Esophagus squamous epithelium (tissue), 5 donors: ENCODE results near the gene KCNJ9. TPM values are rescaled to one million over a fixed set of nuclear protein-coding genes. Genes with fewer than 3 reads are reported as not detected.

Experiments used
- DNase-seq: peaks from one replicate; lab custom pipeline; 2025; lab: John Stamatoyannopoulos, UW
- H3K27ac ChIP-seq, 4 donors: fragments of 200-600 bp; sonication (generic); one replicate each; pipeline ENCODE4 v1.5.1; 2016 to 2019; ENCODE audit warnings: mild to moderate bottlenecking in 1 of 4
- H3K27me3 ChIP-seq, 4 donors: fragments of 200-600 bp; sonication (generic); 1 replicate in 3 of 4; 2 replicates in 1 of 4; pipeline versions ENCODE4 v1.5.1 to v1.6.0; 2017 to 2021; ENCODE audit warnings: antibody characterized with exemption in 1 of 4
- H3K36me3 ChIP-seq, 3 donors: fragments of 200-600 bp; sonication (generic); one replicate each; pipeline ENCODE4 v1.5.1; 2016 to 2019
- H3K4me1 ChIP-seq, 3 donors: fragments of 200-600 bp; sonication (generic); one replicate each; pipeline ENCODE4 v1.5.1; 2017 to 2019
- H3K4me3 ChIP-seq, 4 donors: fragments of 200-600 bp; sonication (generic); 1 replicate in 3 of 4; 2 replicates in 1 of 4; pipeline ENCODE4 v1.5.1; 2016 to 2019; ENCODE audit warnings: mild to moderate bottlenecking in 2 of 4, moderate library complexity in 1 of 4
- H3K9me3 ChIP-seq, 3 donors: fragments of 200-600 bp; sonication (generic); one replicate each; pipeline ENCODE4 v1.5.1; 2016 to 2019
- POLR2A ChIP-seq, 4 donors: fragments of 450-650 bp; IDR thresholded peaks; one replicate each; pipeline ENCODE4 v1.6.1; 2017; ENCODE audit warnings: antibody characterized with exemption in 4 of 4, mild to moderate bottlenecking in 4 of 4, moderate library complexity in 3 of 4
- WGBS, 2 donors: methylation state at CpG; one replicate each; pipeline ENCODE4 v1.1.5; 2018; 5-methylcytosine and 5-hydroxymethylcytosine counted together
- intact Hi-C: fragments of 100-400 bp; cut with DNase I; formaldehyde crosslinking; loops from one replicate; pipeline ENCODE4 v1.15.0; 2022
- total RNA-seq, 4 donors: library from RNA; depleted of rRNA; stranded (reverse); fragments of >200 nt; gene quantifications; one replicate each; pipeline ENCODE4 v1.1.0, GENCODE V29; 2016
- TF ChIP-seq, protein P1 (sequence below), 6 experiments: fragments of 450-650 bp in 4 of 6; fragments of 200-600 bp in 2 of 6; sonication (generic) in 2 of 6; IDR thresholded peaks; one replicate each; pipeline ENCODE4 v1.5.1; 2016 to 2019; ENCODE audit warnings: antibody characterized with exemption in 6 of 6, mild to moderate bottlenecking in 4 of 6, moderate library complexity in 4 of 6
- donor health status: DM: yes; HTN: yes; CAD: no.

KCNJ9 gene
- total RNA-seq, 4 donors from 2014 or later = not detected

DNA sequence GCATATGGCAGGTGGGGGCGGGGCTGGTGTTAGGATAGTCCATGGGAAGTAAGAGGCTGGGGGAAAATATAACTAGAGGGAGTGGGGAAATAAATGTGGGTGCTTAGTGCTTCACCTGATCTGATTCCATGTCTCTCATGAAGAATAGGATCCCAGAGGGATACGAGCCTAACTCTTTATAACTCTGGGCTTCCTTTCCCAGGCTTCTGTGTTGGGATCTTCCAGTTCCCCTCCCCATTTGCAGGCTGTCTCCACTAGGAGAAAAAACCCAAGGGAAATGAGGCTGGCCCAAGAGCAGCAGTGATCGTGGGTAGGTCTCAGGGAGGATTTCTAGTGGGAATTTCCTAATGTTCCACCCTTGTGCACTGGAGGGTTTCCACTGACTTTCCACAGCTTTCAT is 1.6 kb downstream of the KCNJ9 start:
- WGBS, 2 donors = 66 to 73% methylated on average over 2 to 3 of the region's 3 CpGs
- peaks cover 0 to 11% (median 9%) of the 10 kb centered on the region in 3 donors for H3K4me1 ChIP-seq
- peaks cover 4 to 65% (median 7%) of the 10 kb centered on the region in 4 donors for H3K27me3 ChIP-seq
- peaks cover 0 to 7% (median 0%) of the 10 kb centered on the region in 3 donors for H3K36me3 ChIP-seq
- intact Hi-C loops = loop anchor here (5.0 to 10.0 kb wide), 2 partner anchors 36 to 148 kb away; no protein-coding TSS in a partner anchor
- no peak overlapping the region for H3K4me3 ChIP-seq
- no peak overlapping the region for H3K27ac ChIP-seq
- no peaks in the 10 kb centered on the region for H3K9me3 ChIP-seq
- DNase-seq = no peak
- no peak for TF ChIP-seq POLR2A (IDR thresholded peaks at IDR 0.05)
- TF ChIP-seq, protein P1, sequence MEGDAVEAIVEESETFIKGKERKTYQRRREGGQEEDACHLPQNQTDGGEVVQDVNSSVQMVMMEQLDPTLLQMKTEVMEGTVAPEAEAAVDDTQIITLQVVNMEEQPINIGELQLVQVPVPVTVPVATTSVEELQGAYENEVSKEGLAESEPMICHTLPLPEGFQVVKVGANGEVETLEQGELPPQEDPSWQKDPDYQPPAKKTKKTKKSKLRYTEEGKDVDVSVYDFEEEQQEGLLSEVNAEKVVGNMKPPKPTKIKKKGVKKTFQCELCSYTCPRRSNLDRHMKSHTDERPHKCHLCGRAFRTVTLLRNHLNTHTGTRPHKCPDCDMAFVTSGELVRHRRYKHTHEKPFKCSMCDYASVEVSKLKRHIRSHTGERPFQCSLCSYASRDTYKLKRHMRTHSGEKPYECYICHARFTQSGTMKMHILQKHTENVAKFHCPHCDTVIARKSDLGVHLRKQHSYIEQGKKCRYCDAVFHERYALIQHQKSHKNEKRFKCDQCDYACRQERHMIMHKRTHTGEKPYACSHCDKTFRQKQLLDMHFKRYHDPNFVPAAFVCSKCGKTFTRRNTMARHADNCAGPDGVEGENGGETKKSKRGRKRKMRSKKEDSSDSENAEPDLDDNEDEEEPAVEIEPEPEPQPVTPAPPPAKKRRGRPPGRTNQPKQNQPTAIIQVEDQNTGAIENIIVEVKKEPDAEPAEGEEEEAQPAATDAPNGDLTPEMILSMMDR (IDR thresholded peaks at IDR 0.05) = no peak

DNA sequence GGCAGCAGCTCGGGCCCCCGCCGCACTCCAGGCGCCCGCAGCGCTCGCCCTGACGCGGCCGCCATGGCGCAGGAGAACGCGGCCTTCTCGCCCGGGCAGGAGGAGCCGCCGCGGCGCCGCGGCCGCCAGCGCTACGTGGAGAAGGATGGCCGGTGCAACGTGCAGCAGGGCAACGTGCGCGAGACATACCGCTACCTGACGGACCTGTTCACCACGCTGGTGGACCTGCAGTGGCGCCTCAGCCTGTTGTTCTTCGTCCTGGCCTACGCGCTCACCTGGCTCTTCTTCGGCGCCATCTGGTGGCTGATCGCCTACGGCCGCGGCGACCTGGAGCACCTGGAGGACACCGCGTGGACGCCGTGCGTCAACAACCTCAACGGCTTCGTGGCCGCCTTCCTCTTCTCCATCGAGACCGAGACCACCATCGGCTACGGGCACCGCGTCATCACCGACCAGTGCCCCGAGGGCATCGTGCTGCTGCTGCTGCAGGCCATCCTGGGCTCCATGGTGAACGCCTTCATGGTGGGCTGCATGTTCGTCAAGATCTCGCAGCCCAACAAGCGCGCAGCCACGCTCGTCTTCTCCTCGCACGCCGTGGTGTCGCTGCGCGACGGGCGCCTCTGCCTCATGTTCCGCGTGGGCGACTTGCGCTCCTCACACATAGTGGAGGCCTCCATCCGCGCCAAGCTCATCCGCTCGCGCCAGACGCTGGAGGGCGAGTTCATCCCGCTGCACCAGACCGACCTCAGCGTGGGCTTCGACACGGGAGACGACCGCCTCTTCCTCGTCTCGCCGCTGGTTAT is 2.8 kb downstream of the KCNJ9 start:
- Histone ChIP-seq H3K27me3 (peaks cover 4 to 53% (median 7%) of the 10 kb centered on the region in 4 donors), H3K27ac (no peak overlapping the region), H3K36me3 (peaks cover 0 to 19% (median 0%) of the 10 kb centered on the region in 3 donors), H3K4me3 (peak overlapping the region; percentile 8 to 65 (median 30)), H3K9me3 (no peaks in the 10 kb centered on the region), H3K4me1 (peaks cover 0 to 11% (median 9%) of the 10 kb centered on the region in 3 donors)
- intact Hi-C loops = loop anchor here (5.0 to 10.0 kb wide), 2 partner anchors 37 to 149 kb away; no protein-coding TSS in a partner anchor
- WGBS, 2 donors = 4 to 66% methylated on average over 26 to 28 of the region's 96 CpGs
- no peak for DNase-seq
- no peak for TF ChIP-seq POLR2A (IDR thresholded peaks at IDR 0.05)
- TF ChIP-seq, protein P1 (IDR thresholded peaks at IDR 0.05) = peak; percentile 63 to 83 (median 72)

DNA sequence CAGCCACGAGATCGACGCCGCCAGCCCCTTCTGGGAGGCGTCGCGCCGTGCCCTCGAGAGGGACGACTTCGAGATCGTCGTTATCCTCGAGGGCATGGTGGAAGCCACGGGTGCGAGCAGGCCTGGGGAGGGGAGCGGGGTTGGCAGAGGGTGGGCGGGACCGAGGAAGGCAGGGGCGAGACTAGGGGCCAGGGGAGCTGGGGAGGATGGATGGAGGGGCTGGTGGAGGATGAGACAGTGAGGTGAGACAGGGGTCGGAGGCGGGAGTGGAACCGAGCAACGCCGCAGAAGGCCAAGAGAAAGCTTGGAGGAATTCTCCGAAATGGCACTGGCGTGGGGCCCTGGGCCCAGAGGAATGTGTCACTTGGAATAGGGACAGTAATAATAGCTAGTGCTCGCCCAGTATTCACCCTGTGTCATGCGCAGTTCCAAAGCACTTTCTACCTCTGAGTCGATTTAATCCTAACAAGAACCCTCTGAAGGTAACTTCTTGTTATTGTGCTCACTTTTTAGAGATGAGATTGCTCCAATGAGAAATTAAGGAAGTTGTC is 3.5 kb downstream of the KCNJ9 start:
- H3K4me3 ChIP-seq = no peak overlapping the region
- no peak for DNase-seq
- H3K4me1 ChIP-seq = peaks cover 0 to 11% (median 9%) of the 10 kb centered on the region in 3 donors
- intact Hi-C loops = loop anchor here (5.0 to 10.0 kb wide), 2 partner anchors 38 to 150 kb away; no protein-coding TSS in a partner anchor
- H3K36me3 ChIP-seq = peaks cover 0 to 26% (median 0%) of the 10 kb centered on the region in 3 donors
- 86 to 96% methylated on average over 13 to 14 of the region's 30 CpGs for WGBS, 2 donors
- H3K9me3 ChIP-seq = no peaks in the 10 kb centered on the region
- H3K27ac ChIP-seq = no peak overlapping the region
- H3K27me3 ChIP-seq = peaks cover 4 to 46% (median 7%) of the 10 kb centered on the region in 4 donors
- TF ChIP-seq POLR2A (IDR thresholded peaks at IDR 0.05) = no peak

DNA sequence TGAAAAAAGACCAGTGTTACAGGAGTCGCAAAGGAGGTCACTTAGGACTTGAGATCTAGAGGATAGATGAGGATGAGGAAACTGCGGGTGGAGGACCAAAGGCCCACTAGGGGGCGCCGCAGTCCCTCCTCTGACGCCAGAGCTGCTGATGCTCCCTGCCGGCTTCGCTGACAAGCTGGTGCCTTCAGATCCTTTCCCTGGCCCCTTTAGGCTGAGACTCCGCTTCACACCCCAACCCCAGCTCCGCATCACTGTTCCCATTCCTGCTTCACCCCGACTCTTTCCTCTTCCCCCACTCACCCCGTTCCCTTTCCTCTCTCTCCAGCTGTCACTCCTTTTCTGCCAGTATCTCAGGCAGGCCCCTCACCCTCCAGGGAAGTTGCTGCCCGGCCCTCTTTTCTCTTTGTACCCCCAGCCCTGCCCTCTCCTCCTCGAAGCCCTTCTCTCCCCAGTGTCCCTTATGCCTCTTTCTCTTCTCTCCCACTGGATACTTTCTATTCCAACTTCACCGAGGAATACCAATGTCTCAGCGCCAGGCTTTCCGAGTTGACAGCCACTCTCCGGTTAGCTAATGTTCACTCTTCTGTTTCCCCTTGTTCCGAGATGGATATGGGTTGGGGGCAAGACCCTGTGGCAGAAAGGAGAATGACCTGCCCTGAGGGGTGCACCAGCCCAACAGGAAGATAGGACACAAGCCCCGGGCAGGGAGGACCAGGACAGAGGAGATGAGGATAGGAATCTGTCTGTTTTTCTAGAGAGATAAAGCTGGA is 4.5 kb downstream of the KCNJ9 start:
- H3K36me3 ChIP-seq = peaks cover 0 to 36% (median 0%) of the 10 kb centered on the region in 3 donors
- DNase-seq = no peak
- TF ChIP-seq, protein P1 (IDR thresholded peaks at IDR 0.05) = peak; percentile 56 to 80 (median 66)
- no peak for TF ChIP-seq POLR2A (IDR thresholded peaks at IDR 0.05)
- peaks cover 2 to 36% (median 5%) of the 10 kb centered on the region in 4 donors for H3K27me3 ChIP-seq
- H3K4me3 ChIP-seq = no peak overlapping the region
- H3K27ac ChIP-seq = no peak overlapping the region
- peaks cover 0 to 11% (median 9%) of the 10 kb centered on the region in 3 donors for H3K4me1 ChIP-seq
- intact Hi-C loops = loop anchor here (10.0 kb wide), 1 partner anchor 151 kb away; no protein-coding TSS in a partner anchor
- H3K9me3 ChIP-seq = no peaks in the 10 kb centered on the region
- WGBS, 2 donors = 57 to 61% methylated on average over 18 of the region's 19 CpGs

DNA sequence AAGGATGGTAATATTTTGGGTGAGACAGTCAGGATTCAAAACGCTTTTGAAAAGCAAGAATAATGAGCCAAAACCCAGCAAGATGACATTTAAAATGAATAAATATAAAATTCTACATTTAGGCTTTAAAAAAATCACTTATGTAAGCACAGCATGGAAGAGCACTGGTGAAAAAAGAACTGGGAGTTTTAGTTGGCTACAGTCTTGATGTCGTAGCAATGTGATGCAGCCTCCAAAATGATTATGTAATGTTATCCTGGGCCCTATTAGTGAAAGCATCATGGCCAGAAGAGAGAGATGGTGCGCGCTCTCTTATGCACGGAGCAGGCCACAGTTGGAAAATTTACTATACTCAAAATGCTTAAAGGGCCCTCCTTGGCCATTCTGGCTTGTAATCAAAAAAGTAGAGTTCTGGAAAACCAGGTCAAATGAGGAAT is 5.1 kb downstream of the KCNJ9 start:
- Histone ChIP-seq H3K9me3 (no peaks in the 10 kb centered on the region), H3K36me3 (peaks cover 0 to 43% (median 0%) of the 10 kb centered on the region in 3 donors), H3K27ac (no peak overlapping the region), H3K4me3 (no peak overlapping the region), H3K27me3 (peaks cover 0 to 30% (median 4%) of the 10 kb centered on the region in 4 donors), H3K4me1 (peaks cover 0 to 11% (median 9%) of the 10 kb centered on the region in 3 donors)
- intact Hi-C loops = loop anchor here (10.0 kb wide), 1 partner anchor 152 kb away; no protein-coding TSS in a partner anchor
- no peak for TF ChIP-seq POLR2A (IDR thresholded peaks at IDR 0.05)
- TF ChIP-seq, protein P1 (IDR thresholded peaks at IDR 0.05) = no peak
- WGBS, 2 donors = 65 to 79% methylated on average over 5 of the region's 5 CpGs
- no peak for DNase-seq
